ENCODE measurements around the gene WDR37.

DNA sequence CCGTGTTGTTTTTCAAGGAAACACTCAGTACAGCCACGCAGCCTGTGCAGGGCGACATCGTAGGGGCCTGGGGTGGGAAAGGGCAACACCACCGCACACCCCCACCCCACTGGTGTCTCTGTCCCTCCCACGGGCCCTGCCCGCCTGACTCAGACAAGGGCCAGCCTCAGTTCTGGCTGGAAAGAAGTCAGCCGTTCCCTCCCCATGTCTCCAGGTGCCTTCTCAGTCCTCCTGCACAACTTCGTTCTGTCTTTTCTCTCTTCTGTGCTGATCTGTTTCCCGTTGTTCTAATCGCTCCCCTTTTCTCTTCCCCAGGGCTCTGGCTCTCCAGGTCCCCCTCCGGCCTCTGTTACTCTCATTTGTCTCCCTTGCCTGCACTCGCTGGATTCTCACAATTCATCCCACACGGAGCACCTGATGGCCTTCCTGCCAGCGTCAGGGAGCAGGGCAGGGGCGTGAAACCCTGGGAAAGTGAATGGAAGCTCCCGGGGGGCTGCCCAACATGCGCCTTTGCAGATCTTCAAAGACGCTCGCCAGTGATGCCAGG lies 97.7 kb downstream of the WDR37 start:
- TF ChIP-seq, protein P1, sequence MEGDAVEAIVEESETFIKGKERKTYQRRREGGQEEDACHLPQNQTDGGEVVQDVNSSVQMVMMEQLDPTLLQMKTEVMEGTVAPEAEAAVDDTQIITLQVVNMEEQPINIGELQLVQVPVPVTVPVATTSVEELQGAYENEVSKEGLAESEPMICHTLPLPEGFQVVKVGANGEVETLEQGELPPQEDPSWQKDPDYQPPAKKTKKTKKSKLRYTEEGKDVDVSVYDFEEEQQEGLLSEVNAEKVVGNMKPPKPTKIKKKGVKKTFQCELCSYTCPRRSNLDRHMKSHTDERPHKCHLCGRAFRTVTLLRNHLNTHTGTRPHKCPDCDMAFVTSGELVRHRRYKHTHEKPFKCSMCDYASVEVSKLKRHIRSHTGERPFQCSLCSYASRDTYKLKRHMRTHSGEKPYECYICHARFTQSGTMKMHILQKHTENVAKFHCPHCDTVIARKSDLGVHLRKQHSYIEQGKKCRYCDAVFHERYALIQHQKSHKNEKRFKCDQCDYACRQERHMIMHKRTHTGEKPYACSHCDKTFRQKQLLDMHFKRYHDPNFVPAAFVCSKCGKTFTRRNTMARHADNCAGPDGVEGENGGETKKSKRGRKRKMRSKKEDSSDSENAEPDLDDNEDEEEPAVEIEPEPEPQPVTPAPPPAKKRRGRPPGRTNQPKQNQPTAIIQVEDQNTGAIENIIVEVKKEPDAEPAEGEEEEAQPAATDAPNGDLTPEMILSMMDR (IDR thresholded peaks at IDR 0.05) = no peak
- TF ChIP-seq, protein P2, sequence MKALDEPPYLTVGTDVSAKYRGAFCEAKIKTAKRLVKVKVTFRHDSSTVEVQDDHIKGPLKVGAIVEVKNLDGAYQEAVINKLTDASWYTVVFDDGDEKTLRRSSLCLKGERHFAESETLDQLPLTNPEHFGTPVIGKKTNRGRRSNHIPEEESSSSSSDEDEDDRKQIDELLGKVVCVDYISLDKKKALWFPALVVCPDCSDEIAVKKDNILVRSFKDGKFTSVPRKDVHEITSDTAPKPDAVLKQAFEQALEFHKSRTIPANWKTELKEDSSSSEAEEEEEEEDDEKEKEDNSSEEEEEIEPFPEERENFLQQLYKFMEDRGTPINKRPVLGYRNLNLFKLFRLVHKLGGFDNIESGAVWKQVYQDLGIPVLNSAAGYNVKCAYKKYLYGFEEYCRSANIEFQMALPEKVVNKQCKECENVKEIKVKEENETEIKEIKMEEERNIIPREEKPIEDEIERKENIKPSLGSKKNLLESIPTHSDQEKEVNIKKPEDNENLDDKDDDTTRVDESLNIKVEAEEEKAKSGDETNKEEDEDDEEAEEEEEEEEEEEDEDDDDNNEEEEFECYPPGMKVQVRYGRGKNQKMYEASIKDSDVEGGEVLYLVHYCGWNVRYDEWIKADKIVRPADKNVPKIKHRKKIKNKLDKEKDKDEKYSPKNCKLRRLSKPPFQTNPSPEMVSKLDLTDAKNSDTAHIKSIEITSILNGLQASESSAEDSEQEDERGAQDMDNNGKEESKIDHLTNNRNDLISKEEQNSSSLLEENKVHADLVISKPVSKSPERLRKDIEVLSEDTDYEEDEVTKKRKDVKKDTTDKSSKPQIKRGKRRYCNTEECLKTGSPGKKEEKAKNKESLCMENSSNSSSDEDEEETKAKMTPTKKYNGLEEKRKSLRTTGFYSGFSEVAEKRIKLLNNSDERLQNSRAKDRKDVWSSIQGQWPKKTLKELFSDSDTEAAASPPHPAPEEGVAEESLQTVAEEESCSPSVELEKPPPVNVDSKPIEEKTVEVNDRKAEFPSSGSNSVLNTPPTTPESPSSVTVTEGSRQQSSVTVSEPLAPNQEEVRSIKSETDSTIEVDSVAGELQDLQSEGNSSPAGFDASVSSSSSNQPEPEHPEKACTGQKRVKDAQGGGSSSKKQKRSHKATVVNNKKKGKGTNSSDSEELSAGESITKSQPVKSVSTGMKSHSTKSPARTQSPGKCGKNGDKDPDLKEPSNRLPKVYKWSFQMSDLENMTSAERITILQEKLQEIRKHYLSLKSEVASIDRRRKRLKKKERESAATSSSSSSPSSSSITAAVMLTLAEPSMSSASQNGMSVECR (CRISPR knock-in tag; IDR thresholded peaks at IDR 0.05; ENCODE audit: borderline replicate concordance) = no peak
- TF ChIP-seq, protein P3, sequence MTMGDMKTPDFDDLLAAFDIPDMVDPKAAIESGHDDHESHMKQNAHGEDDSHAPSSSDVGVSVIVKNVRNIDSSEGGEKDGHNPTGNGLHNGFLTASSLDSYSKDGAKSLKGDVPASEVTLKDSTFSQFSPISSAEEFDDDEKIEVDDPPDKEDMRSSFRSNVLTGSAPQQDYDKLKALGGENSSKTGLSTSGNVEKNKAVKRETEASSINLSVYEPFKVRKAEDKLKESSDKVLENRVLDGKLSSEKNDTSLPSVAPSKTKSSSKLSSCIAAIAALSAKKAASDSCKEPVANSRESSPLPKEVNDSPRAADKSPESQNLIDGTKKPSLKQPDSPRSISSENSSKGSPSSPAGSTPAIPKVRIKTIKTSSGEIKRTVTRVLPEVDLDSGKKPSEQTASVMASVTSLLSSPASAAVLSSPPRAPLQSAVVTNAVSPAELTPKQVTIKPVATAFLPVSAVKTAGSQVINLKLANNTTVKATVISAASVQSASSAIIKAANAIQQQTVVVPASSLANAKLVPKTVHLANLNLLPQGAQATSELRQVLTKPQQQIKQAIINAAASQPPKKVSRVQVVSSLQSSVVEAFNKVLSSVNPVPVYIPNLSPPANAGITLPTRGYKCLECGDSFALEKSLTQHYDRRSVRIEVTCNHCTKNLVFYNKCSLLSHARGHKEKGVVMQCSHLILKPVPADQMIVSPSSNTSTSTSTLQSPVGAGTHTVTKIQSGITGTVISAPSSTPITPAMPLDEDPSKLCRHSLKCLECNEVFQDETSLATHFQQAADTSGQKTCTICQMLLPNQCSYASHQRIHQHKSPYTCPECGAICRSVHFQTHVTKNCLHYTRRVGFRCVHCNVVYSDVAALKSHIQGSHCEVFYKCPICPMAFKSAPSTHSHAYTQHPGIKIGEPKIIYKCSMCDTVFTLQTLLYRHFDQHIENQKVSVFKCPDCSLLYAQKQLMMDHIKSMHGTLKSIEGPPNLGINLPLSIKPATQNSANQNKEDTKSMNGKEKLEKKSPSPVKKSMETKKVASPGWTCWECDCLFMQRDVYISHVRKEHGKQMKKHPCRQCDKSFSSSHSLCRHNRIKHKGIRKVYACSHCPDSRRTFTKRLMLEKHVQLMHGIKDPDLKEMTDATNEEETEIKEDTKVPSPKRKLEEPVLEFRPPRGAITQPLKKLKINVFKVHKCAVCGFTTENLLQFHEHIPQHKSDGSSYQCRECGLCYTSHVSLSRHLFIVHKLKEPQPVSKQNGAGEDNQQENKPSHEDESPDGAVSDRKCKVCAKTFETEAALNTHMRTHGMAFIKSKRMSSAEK (CRISPR knock-in tag; IDR thresholded peaks at IDR 0.05; ENCODE audit: borderline replicate concordance) = no peak
- TF ChIP-seq, protein P4, sequence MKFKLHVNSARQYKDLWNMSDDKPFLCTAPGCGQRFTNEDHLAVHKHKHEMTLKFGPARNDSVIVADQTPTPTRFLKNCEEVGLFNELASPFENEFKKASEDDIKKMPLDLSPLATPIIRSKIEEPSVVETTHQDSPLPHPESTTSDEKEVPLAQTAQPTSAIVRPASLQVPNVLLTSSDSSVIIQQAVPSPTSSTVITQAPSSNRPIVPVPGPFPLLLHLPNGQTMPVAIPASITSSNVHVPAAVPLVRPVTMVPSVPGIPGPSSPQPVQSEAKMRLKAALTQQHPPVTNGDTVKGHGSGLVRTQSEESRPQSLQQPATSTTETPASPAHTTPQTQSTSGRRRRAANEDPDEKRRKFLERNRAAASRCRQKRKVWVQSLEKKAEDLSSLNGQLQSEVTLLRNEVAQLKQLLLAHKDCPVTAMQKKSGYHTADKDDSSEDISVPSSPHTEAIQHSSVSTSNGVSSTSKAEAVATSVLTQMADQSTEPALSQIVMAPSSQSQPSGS (CRISPR knock-in tag; IDR thresholded peaks at IDR 0.05; ENCODE audit: borderline replicate concordance, low read depth) = no peak
- TF ChIP-seq NR2C2 (CRISPR knock-in tag; IDR thresholded peaks at IDR 0.05) = no peak
- TF ChIP-seq NR3C1 (CRISPR knock-in tag; conservative IDR thresholded peaks at IDR 0.05; ENCODE audit: low read depth) = no peak

Data from WTC11 (cell line).